K562 (cell line): ENCODE measurements around the gene HS2ST1. TPM values are rescaled to one million over a fixed set of nuclear protein-coding genes. Genes with fewer than 3 reads are reported as not detected.

Experiments used
- ARID1B ChIP-seq: fragments of 450-650 bp; IDR thresholded peaks from 2 replicates; pipeline ENCODE4 v1.6.1; 2016; ENCODE audit warnings: antibody characterized with exemption, mild to moderate bottlenecking, inconsistent platforms
- CBFA2T2 ChIP-seq: fragments of 450-650 bp; conservative IDR thresholded peaks from 2 replicates; pipeline ENCODE4 v1.6.1; 2017; ENCODE audit warnings: mild to moderate bottlenecking
- CSDE1 ChIP-seq, 2 experiments: fragments of 450-650 bp; IDR thresholded peaks; 2 replicates each; pipeline ENCODE4 v1.6.1; 2016; ENCODE audit warnings: mild to moderate bottlenecking in 1 of 2
- ESRRA ChIP-seq: fragments of 450-650 bp; IDR thresholded peaks from 2 replicates; pipeline ENCODE4 v1.6.1; 2014; ENCODE audit warnings: low read depth, mild to moderate bottlenecking, moderate library complexity, borderline replicate concordance
- FOXK2 ChIP-seq, 2 experiments: fragments of 450-650 bp; IDR thresholded peaks in 1 of 2; conservative IDR thresholded peaks in 1 of 2; 2 replicates each; pipeline ENCODE4 v1.6.1; 2016; ENCODE audit warnings: low read depth in 2 of 2, mild to moderate bottlenecking in 1 of 2
- MAZ ChIP-seq, 2 experiments: fragments of 450-650 bp in 1 of 2; sonication (generic) in 1 of 2; formaldehyde crosslinking; IDR thresholded peaks in 1 of 2; conservative IDR thresholded peaks in 1 of 2; 2 replicates each; pipeline versions ENCODE4 v1.4.0 to v1.5.0; 2020; ENCODE audit warnings: mild to moderate bottlenecking in 1 of 2, missing genetic modification reagents in 1 of 2
- MCM5 ChIP-seq: fragments of 450-650 bp; IDR thresholded peaks from 2 replicates; pipeline ENCODE4 v1.6.1; 2016; ENCODE audit warnings: low read depth
- POLR3A ChIP-seq: IDR thresholded peaks from 2 replicates; pipeline ENCODE4 v1.6.1; 2011; ENCODE audit warnings: borderline replicate concordance, mild to moderate bottlenecking, moderate library complexity; ENCODE audit not compliant: insufficient read length, insufficient read depth; ENCODE audit errors: extremely low read depth
- RAD21 ChIP-seq, 2 experiments: fragments of 250-450 bp in 1 of 2; fragments of 450-650 bp in 1 of 2; sonication (Bioruptor Pico) in 1 of 2; formaldehyde crosslinking in 1 of 2; IDR thresholded peaks in 1 of 2; conservative IDR thresholded peaks in 1 of 2; 2 replicates each; pipeline versions ENCODE4 v1.4.0 to v1.8.0; 2020 to 2022; ENCODE audit warnings: mild to moderate bottlenecking in 2 of 2, moderate library complexity in 1 of 2
- SMARCA4 ChIP-seq: fragments of 450-650 bp; IDR thresholded peaks from 2 replicates; pipeline ENCODE4 v1.6.1; 2016
- TAL1 ChIP-seq: fragments of 450-650 bp; IDR thresholded peaks from 2 replicates; pipeline ENCODE4 v1.6.1; 2016; ENCODE audit warnings: mild to moderate bottlenecking
- ZBTB1 ChIP-seq: sonication (generic); formaldehyde crosslinking; IDR thresholded peaks from 2 replicates; pipeline ENCODE4 v1.8.1; 2023; ENCODE audit warnings: missing genetic modification reagents, low read depth, mild to moderate bottlenecking, borderline replicate concordance
- ZNF175 ChIP-seq: fragments of 200-800 bp; sonication (Bioruptor generic); IDR thresholded peaks from 2 replicates; pipeline ENCODE4 v1.6.1; 2016; ENCODE audit warnings: low read depth, mild to moderate bottlenecking, missing genetic modification characterization, missing compliant biosample characterization
- ZNF384 ChIP-seq: IDR thresholded peaks from 2 replicates; pipeline ENCODE4 v1.6.1; 2012; ENCODE audit warnings: low read depth, low read length, improper control_type of control experiment
- ZNF778 ChIP-seq: fragments of 450-650 bp; formaldehyde crosslinking; IDR thresholded peaks from 2 replicates; pipeline ENCODE4 v1.4.0; 2020; ENCODE audit warnings: mild to moderate bottlenecking, moderate library complexity
- polyA plus RNA-seq, 8 experiments: library from polyadenylated mRNA; depleted of rRNA in 4 of 8; stranded (reverse) in 5 of 8; unstranded in 3 of 8; fragments of >200 nt; fragmentation: Nextera tagmentation in 2 of 8; fragmentation: Illumina TruSeq in 1 of 8; extraction: Ambion mirVana in 2 of 8; extraction: Trizol in 1 of 8; gene quantifications; 2 replicates each; pipeline versions ENCODE4 v1.2.1 to v1.2.3, GENCODE V29; 2011 to 2014; ENCODE audit warnings: inconsistent platforms in 1 of 8, missing spikeins in 1 of 8
- total RNA-seq, 7 experiments: library from RNA; depleted of rRNA in 6 of 7; stranded (reverse); fragments of >200 nt in 6 of 7; fragmentation: Illumina TruSeq in 2 of 7; extraction: Trizol in 2 of 7; gene quantifications; 2 replicates each; pipeline versions ENCODE4 v1.2.1 to v1.2.3, GENCODE V29; 2011 to 2021; ENCODE audit warnings: low replicate concordance in 1 of 7
- TF ChIP-seq, protein P1 (sequence below): sonication (generic); IDR thresholded peaks from 2 replicates; pipeline ENCODE4 v1.6.1; 2016
- TF ChIP-seq, protein P2 (sequence below), 2 experiments: fragments of 450-650 bp; IDR thresholded peaks; 2 replicates each; pipeline ENCODE4 v1.6.1; 2018; ENCODE audit warnings: mild to moderate bottlenecking in 2 of 2, low read depth in 1 of 2; ENCODE audit not compliant: partially characterized antibody in 2 of 2
- TF ChIP-seq, protein P3 (sequence below): fragments of 250-450 bp; sonication (Bioruptor Pico); IDR thresholded peaks from 2 replicates; pipeline ENCODE4 v1.8.0; 2021; ENCODE audit warnings: borderline replicate concordance, mild to moderate bottlenecking, moderate library complexity; ENCODE audit not compliant: poor library complexity, severe bottlenecking
- TF ChIP-seq, protein P4 (sequence below): IDR thresholded peaks from 2 replicates; pipeline ENCODE4 v1.6.1; 2012; ENCODE audit warnings: low read depth, low read length, improper control_type of control experiment, borderline replicate concordance

Gene HS2ST1
- total and polyA plus RNA-seq, 9 of the 15 experiments (the other 6 are each of a cell fraction or from before 2014, with no cell fraction given): 7.7 to 43.3 (median 25.8) TPM

DNA sequence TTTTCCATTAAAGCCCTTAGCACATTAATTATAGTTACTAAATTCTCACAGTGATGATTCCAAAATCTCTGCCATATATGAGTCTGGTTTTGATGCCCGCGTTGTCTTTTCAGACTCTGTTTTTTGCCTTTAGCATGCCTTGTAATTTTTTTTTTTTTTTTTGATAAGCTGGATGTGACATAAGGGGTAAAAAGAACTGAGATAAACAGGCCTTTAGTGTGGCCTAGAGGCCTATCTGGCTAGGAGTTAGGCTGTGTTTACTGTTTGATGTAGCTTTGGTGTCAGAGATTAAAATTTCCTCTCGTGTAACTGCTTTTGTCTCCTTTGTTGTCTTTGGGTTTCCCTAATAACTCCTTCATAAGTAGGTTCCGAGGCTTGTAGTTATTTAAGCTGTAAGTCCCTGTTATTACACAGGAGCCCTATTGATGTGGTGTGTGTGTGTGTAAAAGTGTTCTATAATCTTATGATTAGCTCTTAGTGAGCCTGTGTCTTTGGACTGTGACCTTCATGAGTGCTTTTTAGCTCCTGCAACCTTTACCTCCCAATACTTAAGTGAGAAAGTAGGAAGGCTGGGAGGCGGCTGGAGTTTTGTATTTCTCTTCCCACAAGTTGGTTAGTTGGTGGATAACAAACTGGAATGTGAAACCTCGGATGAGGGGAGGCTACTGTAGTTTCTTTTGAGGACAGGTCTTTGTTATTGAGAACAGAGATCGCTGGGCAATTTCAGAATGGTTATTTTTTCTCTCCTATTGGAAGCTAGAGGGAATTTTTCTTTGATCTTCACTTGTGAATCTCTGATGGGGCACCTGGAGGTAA, 19.3 kb downstream of the HS2ST1 start (continued):
- TF ChIP-seq RAD21 (CRISPR knock-in tag; conservative IDR thresholded peaks at IDR 0.05 in 1 of 2, IDR thresholded peaks at IDR 0.05 in 1 of 2) (0 out of 4 replicates have a peak, but pooled peaks have one; percentile 9 to 11), ZBTB1 (CRISPR knock-in tag) (no peak), ARID1B (peak; percentile 60), MAZ (CRISPR knock-in tag; conservative IDR thresholded peaks at IDR 0.05 in 1 of 2, IDR thresholded peaks at IDR 0.05 in 1 of 2) (0 out of 4 replicates have a peak, but pooled peaks of 1 of the 2 experiments have one; percentile 15), SMARCA4 (peak; percentile 45), MCM5 (no peak), TAL1 (peak; percentile 19; the same call in 1 of the 2 replicates), FOXK2 (conservative IDR thresholded peaks at IDR 0.05 in 1 of 2, IDR thresholded peaks at IDR 0.05 in 1 of 2; ENCODE audit: low read depth in 2 of 2) (peak; percentile 63 to 74), ZNF384 (peak; percentile 89), POLR3A (no peak), ESRRA (0 out of 2 replicates have a peak, but pooled peaks have one; percentile 25), CSDE1 (IDR thresholded peaks at IDR 0.05) (no peak), ZNF778 (CRISPR knock-in tag) (no peak), CBFA2T2 (peak; percentile 41; the same call in 1 of the 2 replicates), ZNF175 (CRISPR knock-in tag) (no peak)
- TF ChIP-seq, protein P1, sequence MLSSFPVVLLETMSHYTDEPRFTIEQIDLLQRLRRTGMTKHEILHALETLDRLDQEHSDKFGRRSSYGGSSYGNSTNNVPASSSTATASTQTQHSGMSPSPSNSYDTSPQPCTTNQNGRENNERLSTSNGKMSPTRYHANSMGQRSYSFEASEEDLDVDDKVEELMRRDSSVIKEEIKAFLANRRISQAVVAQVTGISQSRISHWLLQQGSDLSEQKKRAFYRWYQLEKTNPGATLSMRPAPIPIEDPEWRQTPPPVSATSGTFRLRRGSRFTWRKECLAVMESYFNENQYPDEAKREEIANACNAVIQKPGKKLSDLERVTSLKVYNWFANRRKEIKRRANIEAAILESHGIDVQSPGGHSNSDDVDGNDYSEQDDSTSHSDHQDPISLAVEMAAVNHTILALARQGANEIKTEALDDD: 0 out of 2 replicates have a peak, but pooled peaks have one; percentile 18
- TF ChIP-seq, protein P2, sequence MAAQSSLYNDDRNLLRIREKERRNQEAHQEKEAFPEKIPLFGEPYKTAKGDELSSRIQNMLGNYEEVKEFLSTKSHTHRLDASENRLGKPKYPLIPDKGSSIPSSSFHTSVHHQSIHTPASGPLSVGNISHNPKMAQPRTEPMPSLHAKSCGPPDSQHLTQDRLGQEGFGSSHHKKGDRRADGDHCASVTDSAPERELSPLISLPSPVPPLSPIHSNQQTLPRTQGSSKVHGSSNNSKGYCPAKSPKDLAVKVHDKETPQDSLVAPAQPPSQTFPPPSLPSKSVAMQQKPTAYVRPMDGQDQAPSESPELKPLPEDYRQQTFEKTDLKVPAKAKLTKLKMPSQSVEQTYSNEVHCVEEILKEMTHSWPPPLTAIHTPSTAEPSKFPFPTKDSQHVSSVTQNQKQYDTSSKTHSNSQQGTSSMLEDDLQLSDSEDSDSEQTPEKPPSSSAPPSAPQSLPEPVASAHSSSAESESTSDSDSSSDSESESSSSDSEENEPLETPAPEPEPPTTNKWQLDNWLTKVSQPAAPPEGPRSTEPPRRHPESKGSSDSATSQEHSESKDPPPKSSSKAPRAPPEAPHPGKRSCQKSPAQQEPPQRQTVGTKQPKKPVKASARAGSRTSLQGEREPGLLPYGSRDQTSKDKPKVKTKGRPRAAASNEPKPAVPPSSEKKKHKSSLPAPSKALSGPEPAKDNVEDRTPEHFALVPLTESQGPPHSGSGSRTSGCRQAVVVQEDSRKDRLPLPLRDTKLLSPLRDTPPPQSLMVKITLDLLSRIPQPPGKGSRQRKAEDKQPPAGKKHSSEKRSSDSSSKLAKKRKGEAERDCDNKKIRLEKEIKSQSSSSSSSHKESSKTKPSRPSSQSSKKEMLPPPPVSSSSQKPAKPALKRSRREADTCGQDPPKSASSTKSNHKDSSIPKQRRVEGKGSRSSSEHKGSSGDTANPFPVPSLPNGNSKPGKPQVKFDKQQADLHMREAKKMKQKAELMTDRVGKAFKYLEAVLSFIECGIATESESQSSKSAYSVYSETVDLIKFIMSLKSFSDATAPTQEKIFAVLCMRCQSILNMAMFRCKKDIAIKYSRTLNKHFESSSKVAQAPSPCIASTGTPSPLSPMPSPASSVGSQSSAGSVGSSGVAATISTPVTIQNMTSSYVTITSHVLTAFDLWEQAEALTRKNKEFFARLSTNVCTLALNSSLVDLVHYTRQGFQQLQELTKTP (IDR thresholded peaks at IDR 0.05; ENCODE audit: low read depth in 1 of 2, partially characterized antibody in 2 of 2): peak in 1 of 2 experiments; percentile 22
- TF ChIP-seq, protein P3, sequence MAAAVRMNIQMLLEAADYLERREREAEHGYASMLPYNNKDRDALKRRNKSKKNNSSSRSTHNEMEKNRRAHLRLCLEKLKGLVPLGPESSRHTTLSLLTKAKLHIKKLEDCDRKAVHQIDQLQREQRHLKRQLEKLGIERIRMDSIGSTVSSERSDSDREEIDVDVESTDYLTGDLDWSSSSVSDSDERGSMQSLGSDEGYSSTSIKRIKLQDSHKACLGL (CRISPR knock-in tag): no peak
- TF ChIP-seq, protein P4, sequence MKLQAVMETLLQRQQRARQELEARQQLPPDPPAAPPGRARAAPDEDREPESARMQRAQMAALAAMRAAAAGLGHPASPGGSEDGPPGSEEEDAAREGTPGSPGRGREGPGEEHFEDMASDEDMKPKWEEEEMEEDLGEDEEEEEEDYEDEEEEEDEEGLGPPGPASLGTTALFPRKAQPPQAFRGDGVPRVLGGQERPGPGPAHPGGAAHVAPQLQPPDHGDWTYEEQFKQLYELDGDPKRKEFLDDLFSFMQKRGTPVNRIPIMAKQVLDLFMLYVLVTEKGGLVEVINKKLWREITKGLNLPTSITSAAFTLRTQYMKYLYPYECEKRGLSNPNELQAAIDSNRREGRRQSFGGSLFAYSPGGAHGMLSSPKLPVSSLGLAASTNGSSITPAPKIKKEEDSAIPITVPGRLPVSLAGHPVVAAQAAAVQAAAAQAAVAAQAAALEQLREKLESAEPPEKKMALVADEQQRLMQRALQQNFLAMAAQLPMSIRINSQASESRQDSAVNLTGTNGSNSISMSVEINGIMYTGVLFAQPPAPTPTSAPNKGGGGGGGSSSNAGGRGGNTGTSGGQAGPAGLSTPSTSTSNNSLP: peak; percentile 60; the same call in 1 of the 2 replicates
